H54 (cell line): ENCODE data around the gene ENOX1.
A peak's percentile ranks its signal among the peaks of the same experiment; 100 is the strongest.

ENCODE experiments used
- DNase-seq: peaks from one replicate; pipeline ENCODE4 v3.0.0; 2011; ENCODE audit warnings: low spot score, mixed read lengths; ENCODE audit not compliant: insufficient read length
- FAIRE-seq: peaks from 3 replicates; lab custom pipeline; 2011; peaks lifted over from hg19 to GRCh38; lab: Jason Lieb, UNC
- POLR2A ChIP-seq: IDR thresholded peaks from 2 replicates; pipeline ENCODE4 v1.6.1; 2011; ENCODE audit warnings: low read depth, mild to moderate bottlenecking, low read length

The ENOX1 gene

DNA sequence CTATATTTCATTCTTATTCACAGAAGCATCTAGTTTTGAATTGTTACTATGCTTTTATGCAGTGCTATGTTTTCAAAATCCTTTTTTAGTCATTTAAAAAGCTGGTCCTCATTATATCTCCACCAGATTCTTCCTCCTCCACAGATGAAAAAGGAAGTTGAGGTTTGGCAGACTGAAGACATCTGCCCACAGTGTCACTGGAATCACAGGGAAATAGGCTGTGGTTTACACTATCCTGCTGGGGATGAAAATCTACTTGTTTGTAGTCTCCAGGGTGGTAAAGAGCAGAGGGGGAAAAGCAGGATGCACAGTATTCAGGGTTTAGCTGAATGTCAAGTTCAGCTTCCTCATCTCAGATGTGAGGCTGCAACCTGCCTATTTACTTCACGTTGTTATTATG, 412.2 kb downstream of the ENOX1 start:
- FAIRE-seq (no peak), DNase-seq (no peak)
- no peak for TF ChIP-seq POLR2A

DNA sequence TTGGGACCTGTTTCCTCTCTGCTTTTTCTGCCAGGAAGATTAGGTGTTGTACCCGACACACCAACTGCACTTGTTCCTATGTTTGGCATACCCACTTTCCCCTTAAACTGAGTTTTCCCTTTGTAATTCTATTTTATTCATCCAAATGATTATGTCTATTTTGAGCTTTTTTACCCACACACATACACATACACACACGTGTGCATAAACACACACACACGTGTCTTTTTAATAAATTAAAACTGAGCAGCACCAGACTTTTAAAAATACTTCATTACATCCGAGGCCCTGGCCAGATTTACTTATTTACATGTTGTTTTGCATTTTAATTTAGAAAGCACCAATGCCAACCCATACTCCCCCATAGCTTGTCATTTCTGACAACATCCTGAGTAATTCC, 413.4 kb downstream of the ENOX1 start:
- no peak for TF ChIP-seq POLR2A
- no peak for DNase-seq
- no peak for FAIRE-seq

DNA sequence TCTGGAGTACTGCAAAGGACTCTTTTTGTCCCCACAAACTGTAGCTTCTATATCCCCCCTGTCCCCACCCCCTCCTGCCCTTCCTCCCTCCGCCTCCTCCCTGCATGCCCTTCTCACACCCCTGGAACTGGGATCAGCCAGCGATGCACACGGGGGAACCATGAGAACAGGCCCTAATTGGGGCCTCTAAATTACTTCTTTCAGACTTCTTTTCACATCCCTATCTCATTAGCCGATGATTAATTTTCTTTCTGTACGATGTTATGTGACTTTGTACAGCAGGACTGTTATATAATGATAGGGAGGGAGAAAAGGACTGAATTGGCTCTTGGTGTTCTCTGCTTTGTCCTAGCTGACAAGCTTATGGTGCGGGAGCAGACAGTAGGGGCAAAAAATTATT, 415.9 kb downstream of the ENOX1 start:
- TF ChIP-seq POLR2A, result no peak
- no peak for DNase-seq
- FAIRE-seq, result no peak

DNA sequence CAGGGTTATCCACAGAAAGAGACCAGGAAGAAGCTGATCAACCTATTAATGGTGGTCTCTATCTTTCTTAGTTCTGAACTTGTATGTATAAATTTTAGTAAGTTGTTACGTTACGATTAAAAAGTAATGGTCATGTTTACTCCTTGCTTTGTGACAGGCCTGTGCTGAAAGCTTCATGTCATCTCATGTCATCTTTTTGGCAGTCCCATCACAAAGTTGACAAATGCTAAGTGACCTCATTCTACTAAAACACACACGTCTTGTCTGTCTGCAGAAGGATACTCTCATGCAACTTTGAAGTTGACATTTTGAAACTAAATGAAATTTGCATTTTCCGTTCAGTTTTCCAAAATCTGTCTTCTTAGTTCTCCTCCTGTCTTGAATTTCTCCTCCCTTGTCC, 417.5 kb downstream of the ENOX1 start:
- DNase-seq (no peak), FAIRE-seq (no peak)
- TF ChIP-seq POLR2A, result no peak

DNA sequence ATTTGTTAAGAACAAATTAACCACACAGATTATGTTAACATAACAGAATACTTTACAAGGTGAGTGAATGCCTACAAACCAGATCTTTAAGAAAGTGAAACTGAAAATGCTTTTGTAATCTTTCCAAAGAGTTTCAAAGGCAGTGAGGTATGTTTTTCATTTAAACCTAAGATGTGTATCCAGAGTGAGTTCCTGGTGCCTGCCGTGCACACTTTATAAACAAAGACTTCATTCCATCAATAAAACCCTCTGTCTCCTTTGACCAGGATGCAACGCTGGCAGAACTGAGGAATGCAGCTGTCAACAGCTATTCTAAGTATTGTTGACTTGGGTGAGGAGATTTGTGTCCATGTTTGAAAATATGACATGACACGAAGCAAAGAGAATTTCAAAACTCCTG, 418.8 kb downstream of the ENOX1 start:
- FAIRE-seq, result no peak
- TF ChIP-seq POLR2A, result no peak

DNA sequence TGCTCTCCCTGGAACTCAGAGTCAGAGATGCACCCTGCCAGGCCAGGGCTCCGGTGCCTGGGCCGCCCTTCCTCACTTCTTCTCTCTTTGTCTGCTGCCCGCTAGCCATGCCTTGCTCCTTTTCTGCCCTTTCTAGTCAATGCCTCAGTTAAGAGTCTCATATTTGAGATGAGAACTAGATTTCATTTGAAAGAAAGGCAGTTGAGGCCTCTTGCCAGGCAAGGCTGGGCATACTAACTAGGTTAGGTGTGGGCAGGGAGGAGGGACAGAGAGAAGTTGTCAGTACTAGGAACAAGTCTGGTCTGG, 421.8 kb downstream of the ENOX1 start:
- no peak for FAIRE-seq
- no peak for TF ChIP-seq POLR2A
- no peak for DNase-seq

More for the DNA sequence above, 418.8 kb downstream of the ENOX1 start:
- DNase-seq, result no peak

DNA sequence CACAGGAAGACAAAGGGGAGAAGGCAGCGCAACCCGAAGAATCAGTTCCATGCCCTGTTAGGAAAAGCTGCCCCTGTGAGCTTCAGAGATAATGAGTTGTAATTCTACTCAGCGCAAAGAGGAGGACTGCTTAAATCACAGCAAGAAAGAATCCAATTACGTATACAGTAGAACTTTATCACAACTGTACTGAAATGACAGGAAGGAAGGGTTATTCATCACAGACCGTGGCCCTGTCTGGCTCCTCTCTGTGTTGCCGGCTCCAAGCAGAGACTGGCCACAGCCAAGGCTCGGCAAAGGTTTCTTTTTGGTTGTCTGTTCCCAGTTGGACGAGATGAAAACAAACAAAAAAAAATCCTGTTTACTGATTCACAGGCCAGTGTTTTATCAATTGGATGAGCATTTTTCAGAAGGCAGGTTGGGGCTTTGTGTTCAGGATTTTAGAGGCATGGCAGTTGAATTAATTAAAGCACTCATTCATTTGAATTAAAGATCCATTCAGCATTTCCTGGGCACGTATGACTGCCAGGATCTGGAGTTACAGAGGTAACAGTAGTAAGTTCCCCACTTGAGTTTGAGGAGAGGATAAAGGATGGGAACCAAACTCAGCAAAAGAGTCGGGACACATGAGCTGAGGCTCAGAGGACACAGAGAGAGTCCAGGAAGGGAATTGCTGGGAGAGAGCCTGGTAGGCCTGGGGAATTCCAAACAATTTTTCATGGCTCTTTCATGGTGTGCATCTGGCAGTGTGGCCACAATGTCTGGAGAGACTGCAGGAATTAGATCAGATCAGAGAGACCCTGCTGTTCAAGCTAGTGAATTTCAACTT, 422.3 kb downstream of the ENOX1 start:
- peak; percentile 30 for FAIRE-seq
- no peak for TF ChIP-seq POLR2A
- DNase-seq, result no peak

DNA sequence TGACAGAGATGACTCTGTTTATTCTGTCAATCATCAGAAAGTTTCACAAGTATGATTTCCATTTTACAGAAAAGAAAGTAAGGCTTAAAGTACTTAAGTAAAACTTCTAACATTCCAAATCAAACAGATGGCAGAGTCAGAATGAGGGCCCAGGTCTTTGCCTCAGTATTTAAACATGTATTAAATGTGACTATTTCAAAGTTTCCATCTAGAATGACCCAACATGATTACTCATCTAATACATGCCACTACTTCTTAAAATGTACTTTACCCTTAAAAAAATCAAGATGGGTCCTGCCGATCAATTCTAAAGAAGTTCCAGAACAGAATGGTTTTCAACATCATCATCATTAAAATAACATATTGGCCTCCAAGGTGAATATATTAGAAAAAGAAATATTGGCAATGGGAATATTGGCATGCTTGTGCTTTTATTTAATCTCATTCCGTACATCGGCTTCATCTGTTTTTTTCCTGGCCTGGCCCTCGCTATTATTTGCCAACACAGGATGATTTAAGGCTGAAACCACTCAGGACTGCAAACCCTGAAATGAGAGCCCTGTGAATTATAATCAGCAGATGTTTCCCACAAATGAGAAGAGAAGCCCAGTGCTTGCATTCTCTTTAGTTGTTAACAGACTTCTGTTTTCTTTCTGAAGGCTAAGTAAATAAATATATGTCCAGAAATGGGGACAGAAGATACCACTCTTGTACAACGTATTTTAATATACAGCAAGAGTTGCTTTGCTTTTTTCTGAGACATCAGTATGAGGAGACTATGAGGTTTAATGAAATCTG, 423.4 kb downstream of the ENOX1 start:
- DNase-seq (no peak), FAIRE-seq (no peak)
- TF ChIP-seq POLR2A, result no peak

DNA sequence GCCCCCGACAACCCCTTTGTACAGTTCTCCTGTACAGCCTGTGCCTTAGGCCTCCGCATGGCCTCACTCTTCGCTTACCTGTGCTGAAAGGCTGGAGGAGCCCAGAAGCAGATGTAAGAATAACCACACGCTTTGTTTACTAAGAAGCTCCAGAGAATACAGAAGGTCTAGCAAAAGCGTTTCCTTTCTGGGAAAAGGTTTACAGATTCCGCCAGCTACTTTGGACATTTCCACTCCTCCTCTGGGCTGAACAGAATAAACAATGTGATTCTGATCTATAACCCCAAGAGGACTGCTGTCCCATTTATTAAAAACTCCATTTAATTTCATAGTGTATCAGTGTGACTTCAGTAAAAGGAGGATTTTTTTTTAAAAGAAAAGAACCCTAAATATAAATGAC, 424.2 kb downstream of the ENOX1 start:
- DNase-seq (no peak), FAIRE-seq (no peak)
- no peak for TF ChIP-seq POLR2A

DNA sequence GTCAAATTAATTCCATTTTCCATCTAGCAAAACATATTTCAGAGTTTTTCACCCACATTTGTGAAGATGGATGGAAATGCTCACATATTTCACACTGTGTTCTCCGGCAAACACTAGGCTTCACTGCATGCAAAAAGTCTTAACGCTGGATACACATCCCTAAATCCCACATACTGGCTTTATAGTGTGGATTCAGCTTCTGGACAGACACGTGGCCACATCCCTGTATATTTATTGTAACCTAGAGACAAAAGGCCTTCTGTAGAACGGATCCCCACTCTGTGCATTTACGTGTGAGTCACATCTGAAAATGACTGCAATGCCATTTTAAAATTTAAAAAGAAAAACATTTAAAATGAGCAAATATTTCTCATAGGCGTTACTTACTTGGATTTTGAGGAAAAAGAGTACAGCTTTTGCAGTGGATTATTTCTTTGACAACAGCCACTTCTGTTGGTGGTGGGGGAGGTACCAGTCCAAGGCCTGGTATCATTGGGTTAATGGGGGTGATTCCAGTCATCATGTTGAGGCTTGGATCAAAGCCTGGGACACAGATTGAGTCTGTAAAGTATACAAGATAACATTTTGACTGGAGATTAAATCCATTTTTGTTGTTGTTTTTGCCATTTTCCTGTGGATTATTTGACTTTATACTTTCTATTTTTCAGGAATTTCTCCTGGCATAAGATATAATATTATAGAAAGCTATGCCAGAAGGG, 425.7 kb downstream of the ENOX1 start:
- DNase-seq (no peak), FAIRE-seq (no peak)
- TF ChIP-seq POLR2A, result no peak

DNA sequence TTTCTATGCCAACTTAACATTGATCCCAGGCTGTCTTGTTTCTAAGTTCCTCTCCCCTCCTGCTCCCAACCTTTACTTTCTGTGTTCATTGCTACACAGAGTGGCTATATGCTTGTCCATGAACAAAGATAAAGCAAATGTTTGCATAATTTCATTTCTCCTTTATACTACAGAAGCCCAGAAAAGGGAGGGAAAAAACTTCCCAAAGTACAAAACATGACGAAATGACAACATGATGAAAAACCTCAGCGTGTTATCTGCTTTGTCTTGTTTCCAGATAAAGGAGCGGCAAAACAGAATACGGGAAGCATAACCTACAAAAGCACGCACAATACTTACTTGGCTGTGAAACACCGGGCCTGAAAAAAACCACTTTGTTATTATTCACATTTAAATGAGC, 426.6 kb downstream of the ENOX1 start:
- FAIRE-seq, result no peak
- TF ChIP-seq POLR2A, result no peak
- no peak for DNase-seq

DNA sequence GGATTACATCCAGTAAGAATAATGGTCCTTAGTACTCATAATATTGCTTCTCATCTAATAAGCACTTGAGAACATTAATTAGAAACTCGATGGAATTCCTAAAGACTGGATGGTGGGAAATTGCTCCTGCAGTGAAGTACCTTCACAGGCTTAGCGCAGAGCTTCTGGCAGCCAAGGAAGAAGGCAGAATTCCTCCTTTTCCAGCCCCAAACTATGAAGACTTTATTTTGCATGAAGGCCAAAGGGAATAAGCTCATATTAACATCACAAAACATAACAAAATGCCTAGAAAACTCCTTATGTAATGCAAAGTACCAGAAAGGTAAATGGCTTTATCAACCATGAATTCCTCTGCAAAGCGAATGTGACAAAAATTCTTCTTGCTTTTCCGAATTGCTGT, 427.2 kb downstream of the ENOX1 start:
- no peak for DNase-seq
- no peak for TF ChIP-seq POLR2A
- no peak for FAIRE-seq

DNA sequence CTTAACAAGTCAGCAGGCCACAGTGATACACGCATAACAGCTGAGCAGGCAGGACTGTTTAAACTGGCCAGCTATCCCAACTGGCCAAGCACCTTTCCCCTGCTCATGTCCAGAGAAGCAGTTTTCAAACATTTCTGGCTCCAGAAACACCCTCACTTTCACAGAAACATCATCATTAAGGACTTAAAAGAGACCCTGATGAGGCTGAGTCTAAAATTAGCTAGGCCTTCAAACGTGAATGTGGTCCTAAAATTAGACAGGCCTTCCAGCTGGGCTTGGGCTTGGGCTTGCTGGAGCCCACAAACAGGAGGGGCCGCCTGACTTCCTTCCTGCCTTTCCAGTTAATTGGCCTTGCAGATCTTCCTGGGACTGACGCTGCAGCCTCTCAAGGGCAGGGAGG, 429.2 kb downstream of the ENOX1 start:
- FAIRE-seq (no peak), DNase-seq (no peak)
- TF ChIP-seq POLR2A, result no peak

DNA sequence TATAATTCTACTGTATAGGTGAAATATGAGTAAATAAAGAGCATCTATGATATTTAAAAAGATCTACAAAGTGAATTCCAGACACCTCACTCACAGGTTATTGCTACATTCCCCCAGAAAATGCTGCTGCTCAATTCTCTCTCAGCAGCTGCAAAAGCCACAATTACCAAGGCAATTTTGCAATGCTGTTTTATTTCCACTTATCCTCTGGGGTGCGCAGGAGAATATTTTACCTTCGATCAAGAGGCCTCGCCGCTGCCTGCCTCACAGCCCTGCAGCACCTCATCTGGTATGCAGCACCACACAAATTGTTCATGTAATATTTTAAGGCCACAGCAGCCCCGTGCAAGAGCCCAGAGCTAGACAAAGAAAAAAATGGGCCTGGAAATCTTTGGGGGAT, 430.2 kb downstream of the ENOX1 start:
- no peak for TF ChIP-seq POLR2A
- DNase-seq, result no peak
- no peak for FAIRE-seq
